Vagina (tissue), 2 donors: ENCODE measurements around the gene PRKAB2.

Experiments
- CTCF ChIP-seq, 3 experiments: fragments of 450-650 bp in 2 of 3; fragments of 200-600 bp in 1 of 3; sonication (generic) in 1 of 3; IDR thresholded peaks; one replicate each; pipeline ENCODE4 v1.5.1; 2017 to 2019; ENCODE audit warnings: antibody characterized with exemption in 3 of 3, mild to moderate bottlenecking in 2 of 3, moderate library complexity in 2 of 3
- POLR2A ChIP-seq, 2 donors: fragments of 450-650 bp; IDR thresholded peaks; one replicate each; pipeline ENCODE4 v1.6.1; 2017; ENCODE audit warnings: antibody characterized with exemption in 2 of 2, mild to moderate bottlenecking in 2 of 2, moderate library complexity in 2 of 2
- POLR2AphosphoS5 ChIP-seq, 2 donors: sonication (generic); formaldehyde crosslinking; IDR thresholded peaks; one replicate each; pipeline ENCODE4 v1.9.0; 2017; ENCODE audit warnings: antibody characterized with exemption in 2 of 2, mild to moderate bottlenecking in 2 of 2, low read depth in 1 of 2; ENCODE audit not compliant: insufficient read depth in 1 of 2

GRCh38 chr1:147213271-147213670, 41.0 kb upstream of the PRKAB2 start:
- TF ChIP-seq CTCF (IDR thresholded peaks at IDR 0.05) = no peak
- no peak for TF ChIP-seq POLR2A (IDR thresholded peaks at IDR 0.05)
- TF ChIP-seq POLR2AphosphoS5 (IDR thresholded peaks at IDR 0.05; ENCODE audit: insufficient read depth in 1 of 2, low read depth in 1 of 2) = no peak
